Hepatic stellate cell (primary cell): ENCODE results near the gene FOXJ3.

Source experiments
- DNase-seq: peaks from one replicate; pipeline ENCODE4 v3.0.0; 2011; ENCODE audit warnings: low spot score

FOXJ3 gene

GRCh38 chr1:42335050-42335808, at the start of gene FOXJ3:
TSS of gene FOXJ3 (minus strand) at chr1:42335235. CDS start at chr1:42311093, 24,142 bp downstream.
- peak; percentile 94 for DNase-seq

GRCh38 chr1:42381280-42381673, 46.2 kb upstream of the FOXJ3 start:
- no peak for DNase-seq

DNA sequence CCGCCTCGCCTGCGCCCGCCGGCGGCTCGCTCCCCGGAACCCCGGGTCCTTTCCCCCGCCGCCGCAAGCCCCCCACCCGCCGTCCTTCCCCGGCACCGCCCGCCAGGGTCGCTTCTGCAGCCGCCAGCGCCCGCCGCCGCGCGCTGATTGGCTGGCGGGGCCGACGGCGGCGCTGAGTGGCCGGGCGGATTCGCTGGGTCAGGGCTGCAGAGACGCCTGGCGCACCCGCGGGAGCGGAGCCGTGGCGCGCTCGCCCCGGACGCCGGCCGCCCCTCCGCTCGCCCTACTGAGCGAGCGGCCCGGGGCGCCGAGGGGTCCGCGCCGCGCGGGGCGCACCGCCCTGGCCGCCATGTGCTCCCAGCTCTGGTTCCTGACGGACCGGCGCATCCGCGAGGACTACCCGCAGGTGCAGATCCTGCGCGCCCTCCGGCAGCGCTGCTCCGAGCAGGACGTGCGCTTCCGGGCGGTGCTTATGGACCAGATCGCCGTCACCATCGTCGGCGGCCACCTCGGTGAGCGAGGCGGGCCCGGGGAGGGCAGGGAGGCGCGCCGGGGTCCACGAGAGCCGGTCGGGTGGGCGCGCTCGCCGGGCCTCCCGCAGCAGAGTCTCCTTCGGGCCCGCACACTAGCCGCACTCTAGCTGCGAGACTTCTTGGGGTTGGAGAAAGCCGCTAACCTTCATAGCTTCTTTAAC, 45.7 kb upstream of the FOXJ3 start, which contains the start of gene RIMKLA:
Gene RIMKLA (plus strand): TSS at position 207 of the 694 bp plus-strand sequence. CDS start 143 bp downstream, at position 350.
- DNase-seq: peak; percentile 60

GRCh38 chr1:42379794-42380585, 45.0 kb upstream of the FOXJ3 start:
- DNase-seq: peak; percentile 27

DNA sequence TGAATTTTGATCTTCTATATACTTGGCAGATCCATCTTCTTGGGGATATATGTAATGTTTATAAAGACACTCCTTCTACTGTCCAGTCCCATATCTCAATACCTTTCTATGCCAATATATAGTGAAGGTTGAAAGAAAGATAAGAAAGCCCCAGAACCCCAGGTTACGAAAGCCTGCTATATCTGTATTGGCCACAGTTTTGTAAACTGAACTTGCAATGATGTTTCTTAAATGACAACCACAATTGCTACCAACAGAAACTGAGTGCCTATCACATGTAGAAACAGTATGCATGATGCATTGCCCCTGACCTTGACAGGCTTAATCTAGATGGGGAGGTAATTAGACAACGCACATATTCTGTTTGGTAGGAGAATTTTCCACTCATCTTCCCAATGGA, 37.8 kb upstream of the FOXJ3 start:
- DNase-seq: no peak

GRCh38 chr1:42370876-42371549, 36.0 kb upstream of the FOXJ3 start:
- no peak for DNase-seq

GRCh38 chr1:42369471-42369870, 34.4 kb upstream of the FOXJ3 start:
- DNase-seq: no peak

GRCh38 chr1:42368096-42368795, 33.2 kb upstream of the FOXJ3 start:
- no peak for DNase-seq

GRCh38 chr1:42365118-42365517, 30.1 kb upstream of the FOXJ3 start:
- DNase-seq: no peak

DNA sequence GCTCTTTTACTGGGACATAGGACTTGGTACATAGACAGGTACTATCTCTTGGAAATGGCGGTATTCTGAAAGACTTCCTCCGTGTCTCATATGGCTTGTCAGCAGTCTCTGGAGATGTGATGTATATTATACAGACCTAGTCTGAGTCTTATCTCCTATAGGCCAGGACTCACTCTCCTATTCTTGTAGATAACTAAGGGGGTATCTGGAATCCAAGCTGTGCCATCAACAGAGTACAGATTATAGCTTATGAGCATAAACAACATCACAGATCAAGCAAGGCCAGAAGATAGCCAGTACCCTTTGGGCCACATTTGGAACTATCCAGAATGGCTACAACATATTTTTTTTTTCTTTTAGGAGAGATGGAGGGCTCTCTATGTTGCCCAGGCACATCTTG, 29.5 kb upstream of the FOXJ3 start:
- DNase-seq: no peak

GRCh38 chr1:42364089-42364488, 29.1 kb upstream of the FOXJ3 start:
- no peak for DNase-seq

GRCh38 chr1:42359466-42359865, 24.4 kb upstream of the FOXJ3 start:
- no peak for DNase-seq

- no peak for DNase-seq
Observed at GRCh38 chr1:42358791-42359190, 23.8 kb upstream of the FOXJ3 start.

DNA sequence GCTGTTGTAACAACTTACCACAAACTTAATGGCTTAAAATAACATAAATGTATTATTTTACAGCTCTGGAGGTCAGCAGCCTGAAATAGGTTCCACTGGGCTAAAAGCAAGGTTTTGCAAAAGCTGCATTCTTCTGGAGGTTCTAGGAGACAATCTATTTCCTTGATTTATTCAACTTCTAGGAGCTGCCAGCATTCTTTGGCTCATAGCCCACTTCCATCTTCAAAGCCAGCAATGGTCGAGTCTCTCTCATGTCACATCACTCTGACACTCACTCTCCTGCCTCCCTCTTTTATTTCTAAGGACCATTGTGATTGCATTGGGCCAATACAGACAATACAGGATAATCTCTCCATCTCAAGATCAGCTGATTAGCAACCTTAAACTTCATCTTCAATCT, 15.1 kb upstream of the FOXJ3 start:
- no peak for DNase-seq

- DNase-seq: no peak
Observed at GRCh38 chr1:42348498-42348897, 13.5 kb upstream of the FOXJ3 start.

GRCh38 chr1:42343049-42343448, 8.0 kb upstream of the FOXJ3 start:
- no peak for DNase-seq

DNA sequence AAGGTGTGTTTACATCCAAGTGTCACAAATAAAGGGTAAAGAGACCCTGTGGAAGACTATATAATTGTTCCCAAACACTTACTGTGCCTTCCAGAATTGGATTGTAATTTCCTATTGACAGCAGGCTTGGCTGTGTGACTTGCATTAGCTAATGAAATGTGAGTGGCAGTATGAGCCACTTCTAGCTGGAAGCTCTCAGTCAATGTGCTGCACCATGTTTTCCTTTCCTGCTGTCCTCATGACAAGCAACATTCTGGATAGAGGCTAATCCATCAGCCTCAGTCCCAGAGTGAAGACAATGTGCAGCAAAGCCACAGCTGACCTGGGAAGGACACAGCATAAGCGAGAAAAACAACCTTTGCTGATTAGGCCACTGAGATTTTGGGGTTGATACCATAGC, 5.9 kb upstream of the FOXJ3 start:
- no peak for DNase-seq

- DNase-seq: no peak
Observed at GRCh38 chr1:42340093-42340492, 5.1 kb upstream of the FOXJ3 start.

DNA sequence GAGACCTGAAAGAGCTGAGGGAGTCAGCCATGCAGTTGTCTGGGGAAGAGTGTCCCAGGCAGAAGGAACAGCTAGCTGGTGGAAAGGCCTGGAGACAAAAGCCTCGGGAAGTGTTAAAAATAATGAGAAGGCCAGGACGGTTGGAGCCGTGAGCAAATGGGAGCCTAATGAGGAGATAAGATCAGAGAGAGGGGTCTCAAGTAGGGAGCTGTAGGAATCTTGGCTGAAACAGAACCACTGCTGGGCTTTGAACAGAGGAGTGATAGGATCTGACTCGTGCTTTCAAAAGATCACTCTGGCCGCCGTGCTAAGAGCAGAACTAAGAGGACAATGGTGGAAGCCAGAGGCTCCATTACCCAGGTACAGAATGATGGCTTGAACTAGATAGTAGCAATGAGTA, 1.9 kb upstream of the FOXJ3 start:
- DNase-seq: no peak

GRCh38 chr1:42335809-42336518, 929 bp upstream of the FOXJ3 start:
- peak; percentile 15 for DNase-seq
